B cell (primary cell): ENCODE measurements around the gene PRKCB. TPM values are rescaled to one million over a fixed set of nuclear protein-coding genes. Genes with fewer than 3 reads are reported as not detected.

ENCODE experiments used
- ATAC-seq: fragments of 200-7000 bp; cut with Tn5 transposase; one replicate; pipeline ENCODE4 v1.10.0; 2021; ENCODE audit warnings: low read depth, mild to moderate bottlenecking, moderate number of reproducible peaks, moderate library complexity
- CTCF ChIA-PET: fragments of 350-600 bp; sonication (Branson Sonifier 250); formaldehyde crosslinking; loops from one replicate; lab custom pipeline; 2021; ENCODE audit warnings: antibody characterized with exemption, inconsistent platforms; lab: Charles Lee
- POLR2A ChIA-PET: fragments of 350-600 bp; sonication (Branson Sonifier 250); formaldehyde crosslinking; loops from one replicate; lab custom pipeline; 2021; ENCODE audit warnings: antibody characterized with exemption; lab: Charles Lee
- DNase-seq: peaks from one replicate; pipeline ENCODE4 v3.0.0; 2013
- H2AFZ ChIP-seq: 2 replicates; pipeline ENCODE4 v1.6.1; 2012; ENCODE audit warnings: mild to moderate bottlenecking, low read depth, low read length; ENCODE audit not compliant: insufficient read depth, poor library complexity, severe bottlenecking
- H3K27ac ChIP-seq, 2 donors: 1 replicate in 1 of 2; 2 replicates in 1 of 2; pipeline ENCODE4 v1.5.1; 2012 to 2013; ENCODE audit warnings: low read length in 2 of 2, mild to moderate bottlenecking in 2 of 2, moderate library complexity in 1 of 2
- H3K27me3 ChIP-seq, 4 experiments: fragments of 200-600 bp in 1 of 4; sonication (generic) in 1 of 4; replicated peaks in 1 of 4; 1 replicate in 2 of 4; 2 replicates in 2 of 4; pipeline versions ENCODE4 v1.6.1 to v1.7.0; 2013 to 2016; ENCODE audit warnings: low read length in 3 of 4, mild to moderate bottlenecking in 2 of 4, mixed read lengths in 1 of 4, moderate library complexity in 1 of 4; ENCODE audit not compliant: insufficient read depth in 4 of 4, control insufficient read depth in 3 of 4; ENCODE audit errors: control extremely low read depth in 1 of 4
- H3K36me3 ChIP-seq, 2 experiments: replicated peaks in 1 of 2; 1 replicate in 1 of 2; 2 replicates in 1 of 2; pipeline versions ENCODE4 v1.6.1 to v1.7.1; 2013; ENCODE audit warnings: low read length in 1 of 2; ENCODE audit not compliant: insufficient read depth in 2 of 2, control insufficient read depth in 1 of 2; ENCODE audit errors: control extremely low read depth in 1 of 2, extremely low read depth in 1 of 2
- H3K4me1 ChIP-seq, 2 donors: fragments of 200-600 bp in 1 of 2; sonication (generic) in 1 of 2; 1 replicate in 1 of 2; 2 replicates in 1 of 2; pipeline versions ENCODE4 v1.5.1 to v1.6.1; 2013 to 2017; ENCODE audit warnings: low read length in 2 of 2; ENCODE audit not compliant: control insufficient read depth in 2 of 2, insufficient read depth in 2 of 2
- H3K4me2 ChIP-seq: replicated peaks from 2 replicates; pipeline ENCODE3; 2012; ENCODE audit warnings: mild to moderate bottlenecking, low read depth, low read length; ENCODE audit not compliant: poor library complexity, severe bottlenecking
- H3K4me3 ChIP-seq, 5 experiments: fragments of 200-600 bp in 1 of 5; sonication (generic) in 1 of 5; 1 replicate in 3 of 5; 2 replicates in 2 of 5; pipeline versions ENCODE4 v1.5.1 to v1.7.0; 2011 to 2016; ENCODE audit warnings: low read length in 4 of 5, mild to moderate bottlenecking in 4 of 5, low read depth in 2 of 5, control low read depth in 1 of 5, moderate library complexity in 1 of 5; ENCODE audit not compliant: insufficient read depth in 1 of 5; ENCODE audit errors: control extremely low read depth in 1 of 5, extremely low read depth in 1 of 5
- H3K79me2 ChIP-seq: fragments of 200-600 bp; sonication (generic); one replicate; pipeline ENCODE4 v1.6.0; 2016; ENCODE audit warnings: low read length; ENCODE audit not compliant: control insufficient read depth, insufficient read depth
- H3K9ac ChIP-seq: fragments of 200-600 bp; sonication (generic); 2 replicates; pipeline ENCODE4 v1.6.1; 2017; ENCODE audit warnings: mild to moderate bottlenecking, low read length, moderate library complexity
- H3K9me3 ChIP-seq, 3 donors: one replicate each; pipeline versions ENCODE4 v1.6.1 to v1.7.1; 2013; ENCODE audit warnings: low read length in 2 of 3; ENCODE audit not compliant: control insufficient read depth in 2 of 3, insufficient read depth in 1 of 3; ENCODE audit errors: control extremely low read depth in 1 of 3
- H4K20me1 ChIP-seq: 2 replicates; pipeline ENCODE4 v1.6.0; 2012; ENCODE audit warnings: mild to moderate bottlenecking, low read length; ENCODE audit not compliant: insufficient read depth, control insufficient read depth, poor library complexity, severe bottlenecking
- H3K27ac Mint-ChIP-seq: one replicate; pipeline ENCODE4 v1.8.0; 2021; ENCODE audit warnings: mixed read lengths
- H3K27me3 Mint-ChIP-seq: one replicate; pipeline ENCODE4 v1.8.0; 2021; ENCODE audit warnings: mixed read lengths
- H3K4me1 Mint-ChIP-seq: one replicate; pipeline ENCODE4 v1.8.0; 2021; ENCODE audit warnings: mixed read lengths
- H3K4me3 Mint-ChIP-seq: one replicate; pipeline ENCODE4 v1.8.0; 2021; ENCODE audit warnings: mixed read lengths
- H3K9me3 Mint-ChIP-seq: one replicate; pipeline ENCODE4 v1.8.0; 2022; ENCODE audit warnings: mixed read lengths; ENCODE audit not compliant: insufficient read depth
- CTCF ChIP-seq: fragments of 200-600 bp; IDR thresholded peaks from one replicate; pipeline ENCODE4 v1.8.0; 2022; ENCODE audit warnings: antibody characterized with exemption, mild to moderate bottlenecking
- EZH2 ChIP-seq: IDR thresholded peaks from 2 replicates; pipeline ENCODE4 v1.6.1; 2012; ENCODE audit warnings: borderline replicate concordance, low read depth, mild to moderate bottlenecking, moderate library complexity, low read length; ENCODE audit not compliant: insufficient read depth, poor library complexity, severe bottlenecking
- WGBS: methylation state at CpG from one replicate; pipeline ENCODE4 v1.1.5; 2013; ENCODE audit warnings: missing lambda C conversion rate; ENCODE audit not compliant: insufficient coverage; 5-methylcytosine and 5-hydroxymethylcytosine counted together
- intact Hi-C: fragments of 100-400 bp; cut with micrococcal nuclease; formaldehyde crosslinking; loops from one replicate; pipeline ENCODE4 v1.10.0; 2022
- polyA plus RNA-seq: library from polyadenylated mRNA; depleted of rRNA; stranded (reverse); fragments of >200 nt; gene quantifications from 2 replicates; pipeline ENCODE4 v1.2.3, GENCODE V29; 2012
- total RNA-seq, 2 donors: library from RNA; stranded (reverse); fragments of 120-200 nt in 1 of 2; gene quantifications; 1 replicate in 1 of 2; 2 replicates in 1 of 2; pipeline versions ENCODE4 v1.2.3 to v1.2.4, GENCODE V29; 2013 to 2022

PRKCB gene
- total and polyA plus RNA-seq, 2 donors (not counting 1 experiment from before 2014, with no cell fraction given) = 106 to 373 TPM

- Histone ChIP-seq H3K4me3 (no peak overlapping the region), H3K9me3 (no peaks in the 10 kb centered on the region), H3K9ac (no peak overlapping the region), H3K27me3 (no peaks in the 10 kb centered on the region), H2AFZ (no peak overlapping the region), H3K36me3 (peaks cover 4 to 77% of the 10 kb centered on the region in 2 experiments), H3K27ac (no peak overlapping the region), H3K79me2 (no peaks in the 10 kb centered on the region), H3K4me2 (no peak overlapping the region), H3K4me1 (no peaks in the 10 kb centered on the region), H4K20me1 (peaks cover 10% of the 10 kb centered on the region)
- no peak for TF ChIP-seq EZH2
- no peak for TF ChIP-seq CTCF
- no peaks in the 10 kb centered on the region for H3K9me3 Mint-ChIP-seq
- H3K4me3 Mint-ChIP-seq = no peak overlapping the region
- DNase-seq (no peak), ATAC-seq (no peak)
- ChIA-PET CTCF (no interaction called here), POLR2A (no interaction called here)
- no peaks in the 10 kb centered on the region for H3K27me3 Mint-ChIP-seq
- no peaks in the 10 kb centered on the region for H3K4me1 Mint-ChIP-seq
- intact Hi-C loops = no loop called here
- H3K27ac Mint-ChIP-seq = no peak overlapping the region
These were observed 381.2 kb downstream of the PRKCB start for GRCh38 chr16:24216961-24217360.

- ChIA-PET POLR2A (no interaction called here), CTCF (no interaction called here)
- H3K27ac Mint-ChIP-seq = no peak overlapping the region
- Histone ChIP-seq H3K9ac (no peak overlapping the region), H2AFZ (no peak overlapping the region), H4K20me1 (peaks cover 10% of the 10 kb centered on the region), H3K79me2 (no peaks in the 10 kb centered on the region), H3K4me3 (no peak overlapping the region), H3K36me3 (peaks cover 4 to 75% of the 10 kb centered on the region in 2 experiments), H3K27ac (no peak overlapping the region), H3K27me3 (no peaks in the 10 kb centered on the region), H3K4me1 (no peaks in the 10 kb centered on the region), H3K9me3 (no peaks in the 10 kb centered on the region), H3K4me2 (no peak overlapping the region)
- intact Hi-C loops = no loop called here
- ATAC-seq = no peak
- TF ChIP-seq CTCF = no peak
- TF ChIP-seq EZH2 = no peak
- H3K27me3 Mint-ChIP-seq = no peaks in the 10 kb centered on the region
- no peaks in the 10 kb centered on the region for H3K9me3 Mint-ChIP-seq
- whole genome bisulfite sequencing = 100% methylated on average over 2 of the region's 3 CpGs
- H3K4me3 Mint-ChIP-seq = no peak overlapping the region
- H3K4me1 Mint-ChIP-seq = no peaks in the 10 kb centered on the region
- no peak for DNase-seq
These were observed 381.7 kb downstream of the PRKCB start for GRCh38 chr16:24217461-24217860.
